ENCODE results near the gene ESRRG. TPM values are rescaled to one million over a fixed set of nuclear protein-coding genes. Genes with fewer than 3 reads are reported as not detected.

Gene ESRRG
- not detected for total RNA-seq

- TF ChIP-seq, protein P1, sequence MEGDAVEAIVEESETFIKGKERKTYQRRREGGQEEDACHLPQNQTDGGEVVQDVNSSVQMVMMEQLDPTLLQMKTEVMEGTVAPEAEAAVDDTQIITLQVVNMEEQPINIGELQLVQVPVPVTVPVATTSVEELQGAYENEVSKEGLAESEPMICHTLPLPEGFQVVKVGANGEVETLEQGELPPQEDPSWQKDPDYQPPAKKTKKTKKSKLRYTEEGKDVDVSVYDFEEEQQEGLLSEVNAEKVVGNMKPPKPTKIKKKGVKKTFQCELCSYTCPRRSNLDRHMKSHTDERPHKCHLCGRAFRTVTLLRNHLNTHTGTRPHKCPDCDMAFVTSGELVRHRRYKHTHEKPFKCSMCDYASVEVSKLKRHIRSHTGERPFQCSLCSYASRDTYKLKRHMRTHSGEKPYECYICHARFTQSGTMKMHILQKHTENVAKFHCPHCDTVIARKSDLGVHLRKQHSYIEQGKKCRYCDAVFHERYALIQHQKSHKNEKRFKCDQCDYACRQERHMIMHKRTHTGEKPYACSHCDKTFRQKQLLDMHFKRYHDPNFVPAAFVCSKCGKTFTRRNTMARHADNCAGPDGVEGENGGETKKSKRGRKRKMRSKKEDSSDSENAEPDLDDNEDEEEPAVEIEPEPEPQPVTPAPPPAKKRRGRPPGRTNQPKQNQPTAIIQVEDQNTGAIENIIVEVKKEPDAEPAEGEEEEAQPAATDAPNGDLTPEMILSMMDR (IDR thresholded peaks at IDR 0.05), result no peak
- intact Hi-C loops (cut with micrococcal nuclease), result no loop called here
- Mint-ChIP-seq H3K9me3 (peaks cover 2% of the 10 kb centered on the region), H3K4me1 (ENCODE audit: low read depth) (no peaks in the 10 kb centered on the region), H3K36me3 (ENCODE audit: low read depth) (no peaks in the 10 kb centered on the region), H3K27me3 (peaks cover 12% of the 10 kb centered on the region), H3K27ac (no peak within 1 kb of the TSS), H3K4me3 (no peak within 1 kb of the TSS)
- ChIA-PET POLR2A (no interaction called here), CTCF (no interaction called here)
- no peak for ATAC-seq
- DNase-seq, result peak; percentile 5
Observed at GRCh38 chr1:216723274-216723780, at the start of gene ESRRG. Gene ESRRG, minus strand, starts transcription at chr1:216723429. Its CDS starts 130 bp downstream, at chr1:216723299.

GRCh38 chr1:216771922-216772321, 48.7 kb upstream of the ESRRG start:
- no peak overlapping the region for H3K27ac Mint-ChIP-seq
- intact Hi-C loops (cut with micrococcal nuclease), result no loop called here
- H3K27me3 Mint-ChIP-seq, result no peaks in the 10 kb centered on the region
- peaks cover 3% of the 10 kb centered on the region for H3K9me3 Mint-ChIP-seq
- POLR2A ChIA-PET, result no interaction called here
- H3K36me3 Mint-ChIP-seq (ENCODE audit: low read depth), result no peaks in the 10 kb centered on the region
- DNase-seq, result no peak
- no peak for ATAC-seq
- H3K4me1 Mint-ChIP-seq (ENCODE audit: low read depth), result no peaks in the 10 kb centered on the region
- CTCF ChIA-PET, result no interaction called here
- no peak overlapping the region for H3K4me3 Mint-ChIP-seq
- TF ChIP-seq, protein P1 (IDR thresholded peaks at IDR 0.05), result no peak

GRCh38 chr1:216766633-216767327, 43.6 kb upstream of the ESRRG start:
- TF ChIP-seq, protein P1 (IDR thresholded peaks at IDR 0.05), result no peak
- ChIA-PET POLR2A (no interaction called here), CTCF (no interaction called here)
- H3K9me3 Mint-ChIP-seq, result no peaks in the 10 kb centered on the region
- H3K27me3 Mint-ChIP-seq, result no peaks in the 10 kb centered on the region
- DNase-seq, result no peak
- H3K4me3 Mint-ChIP-seq, result no peak overlapping the region
- H3K36me3 Mint-ChIP-seq (ENCODE audit: low read depth), result no peaks in the 10 kb centered on the region
- no peak for ATAC-seq
- no peaks in the 10 kb centered on the region for H3K4me1 Mint-ChIP-seq (ENCODE audit: low read depth)
- intact Hi-C loops (cut with micrococcal nuclease), result no loop called here
- H3K27ac Mint-ChIP-seq, result no peak overlapping the region

DNA sequence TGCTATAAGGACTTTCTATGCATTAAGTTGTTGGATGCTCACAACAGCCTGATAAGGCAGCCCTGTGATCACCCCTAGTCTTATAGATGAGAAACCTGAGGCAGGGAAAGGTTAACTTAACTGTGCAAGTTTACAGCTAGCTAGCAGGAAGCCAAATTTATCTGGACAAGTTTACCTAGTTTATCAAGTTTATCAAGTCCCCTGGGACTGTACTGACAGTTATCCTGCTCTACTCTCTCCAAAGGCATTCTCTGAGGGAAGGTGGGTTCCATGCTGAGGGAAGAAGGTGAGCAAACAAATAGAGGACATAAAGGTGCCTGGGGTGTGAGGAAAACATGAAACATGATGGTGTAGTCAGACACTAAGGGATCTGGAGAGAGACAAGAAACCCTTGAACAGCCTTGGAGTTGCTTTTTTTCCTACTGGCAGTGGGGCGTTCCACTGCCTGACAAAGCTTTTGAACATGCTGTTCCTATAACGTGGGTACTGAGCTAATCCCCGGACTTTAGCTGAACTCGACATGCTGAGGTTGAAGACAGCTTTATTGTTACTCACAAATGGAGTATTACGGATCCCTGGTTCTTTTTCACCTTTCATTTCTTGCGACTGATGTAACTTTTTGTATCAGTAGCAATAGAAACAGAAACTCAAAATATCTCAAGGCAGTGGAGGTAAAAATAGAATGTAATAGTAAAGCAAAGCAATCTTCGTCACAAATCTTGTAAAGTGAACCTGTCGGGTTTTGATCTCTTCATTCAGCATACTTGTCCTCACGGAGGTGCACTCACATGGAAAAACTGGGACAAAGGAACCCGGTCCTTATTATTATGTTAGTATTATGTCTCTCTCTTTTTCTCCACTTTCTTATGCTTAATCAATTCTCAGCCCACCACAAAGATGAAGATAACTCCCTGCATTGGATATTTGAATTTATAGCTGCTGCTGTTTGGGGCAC, 42.4 kb upstream of the ESRRG start:
- POLR2A ChIA-PET, result no interaction called here
- intact Hi-C loops (cut with micrococcal nuclease), result no loop called here
- H3K4me3 Mint-ChIP-seq, result no peak overlapping the region
- CTCF ChIA-PET, result no interaction called here
- ATAC-seq (no peak), DNase-seq (no peak)
- TF ChIP-seq, protein P1 (IDR thresholded peaks at IDR 0.05), result no peak
- no peaks in the 10 kb centered on the region for H3K9me3 Mint-ChIP-seq
- H3K27me3 Mint-ChIP-seq, result no peaks in the 10 kb centered on the region
- H3K4me1 Mint-ChIP-seq (ENCODE audit: low read depth), result no peaks in the 10 kb centered on the region
- H3K27ac Mint-ChIP-seq, result no peak overlapping the region
- H3K36me3 Mint-ChIP-seq (ENCODE audit: low read depth), result no peaks in the 10 kb centered on the region

DNA sequence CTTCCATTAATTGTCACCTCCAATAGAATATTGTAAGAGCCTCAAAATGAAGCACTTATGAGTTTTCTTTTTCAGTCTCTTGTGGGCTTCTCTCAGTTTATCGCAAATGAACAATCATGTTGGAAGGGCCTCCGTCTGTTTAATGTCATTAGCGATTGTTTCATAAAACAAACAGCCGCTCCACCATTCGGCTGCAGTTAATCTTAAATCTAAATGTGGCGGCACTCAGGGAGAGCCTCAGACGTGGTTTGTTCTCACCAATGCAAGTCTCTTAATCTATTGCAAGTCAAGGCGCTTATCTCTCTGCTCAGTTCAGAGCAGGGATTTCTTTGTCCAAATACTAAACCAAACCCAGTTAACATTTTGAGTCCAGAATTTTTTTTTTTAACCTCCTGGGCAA, 34.9 kb upstream of the ESRRG start:
- POLR2A ChIA-PET, result no interaction called here
- TF ChIP-seq, protein P1 (IDR thresholded peaks at IDR 0.05), result no peak
- peaks cover 3% of the 10 kb centered on the region for H3K9me3 Mint-ChIP-seq

More for the DNA sequence above, 34.9 kb upstream of the ESRRG start:
- CTCF ChIA-PET, result no interaction called here
- ATAC-seq, result no peak
- no peaks in the 10 kb centered on the region for H3K27me3 Mint-ChIP-seq
- DNase-seq, result no peak
- H3K27ac Mint-ChIP-seq, result no peak overlapping the region
- no peaks in the 10 kb centered on the region for H3K36me3 Mint-ChIP-seq (ENCODE audit: low read depth)
- intact Hi-C loops (cut with micrococcal nuclease), result no loop called here
- H3K4me1 Mint-ChIP-seq (ENCODE audit: low read depth), result no peaks in the 10 kb centered on the region
- no peak overlapping the region for H3K4me3 Mint-ChIP-seq
